Loucy (cell line): ENCODE results near the gene UMODL1.

Experiments
- EZH2phosphoT487 ChIP-seq: fragments of 200-600 bp; IDR thresholded peaks from 2 replicates; pipeline ENCODE4 v1.6.1; 2018; ENCODE audit warnings: antibody characterized with exemption, mild to moderate bottlenecking, moderate library complexity, borderline replicate concordance
- TF ChIP-seq, protein P1 (sequence below): fragments of 200-600 bp; sonication (generic); conservative IDR thresholded peaks from 2 replicates; pipeline ENCODE4 v1.5.1; 2014; ENCODE audit warnings: mild to moderate bottlenecking, antibody characterized with exemption, low read length

DNA sequence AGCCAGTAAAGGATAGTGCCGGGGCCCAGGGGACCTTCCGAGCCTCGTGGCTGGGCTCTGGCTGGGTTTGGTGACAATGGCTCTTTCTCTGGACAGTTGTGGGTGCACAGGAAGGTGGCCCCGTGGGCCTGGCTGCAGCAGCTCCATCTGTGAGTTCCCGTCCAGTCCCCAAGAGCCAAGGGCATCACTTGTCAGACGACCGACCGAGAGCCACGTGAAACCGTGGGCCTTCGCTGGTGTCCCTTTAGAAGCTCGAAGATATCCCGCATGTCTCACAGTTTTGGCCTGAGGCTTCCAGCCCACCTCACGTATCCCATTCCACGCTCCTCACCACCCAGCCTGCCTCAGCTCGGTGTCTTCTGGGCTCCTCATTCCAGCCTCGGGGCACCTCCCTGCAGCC is 27.2 kb upstream of the UMODL1 start:
- TF ChIP-seq, protein P1, sequence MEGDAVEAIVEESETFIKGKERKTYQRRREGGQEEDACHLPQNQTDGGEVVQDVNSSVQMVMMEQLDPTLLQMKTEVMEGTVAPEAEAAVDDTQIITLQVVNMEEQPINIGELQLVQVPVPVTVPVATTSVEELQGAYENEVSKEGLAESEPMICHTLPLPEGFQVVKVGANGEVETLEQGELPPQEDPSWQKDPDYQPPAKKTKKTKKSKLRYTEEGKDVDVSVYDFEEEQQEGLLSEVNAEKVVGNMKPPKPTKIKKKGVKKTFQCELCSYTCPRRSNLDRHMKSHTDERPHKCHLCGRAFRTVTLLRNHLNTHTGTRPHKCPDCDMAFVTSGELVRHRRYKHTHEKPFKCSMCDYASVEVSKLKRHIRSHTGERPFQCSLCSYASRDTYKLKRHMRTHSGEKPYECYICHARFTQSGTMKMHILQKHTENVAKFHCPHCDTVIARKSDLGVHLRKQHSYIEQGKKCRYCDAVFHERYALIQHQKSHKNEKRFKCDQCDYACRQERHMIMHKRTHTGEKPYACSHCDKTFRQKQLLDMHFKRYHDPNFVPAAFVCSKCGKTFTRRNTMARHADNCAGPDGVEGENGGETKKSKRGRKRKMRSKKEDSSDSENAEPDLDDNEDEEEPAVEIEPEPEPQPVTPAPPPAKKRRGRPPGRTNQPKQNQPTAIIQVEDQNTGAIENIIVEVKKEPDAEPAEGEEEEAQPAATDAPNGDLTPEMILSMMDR: no peak
- no peak for TF ChIP-seq EZH2phosphoT487
